MM.1S (cell line): ENCODE results near the gene PRKAA2.
A peak's percentile ranks its signal among the peaks of the same experiment; 100 is the strongest.

Source experiments
- DNase-seq: peaks from one replicate; pipeline ENCODE4 v3.0.0-alpha.2; 2015
- H2AFZ ChIP-seq: fragments of 300-600 bp; sonication (generic); 2 replicates; pipeline ENCODE4 v1.6.0; 2016; ENCODE audit warnings: antibody characterized with exemption, low read length
- H3F3A ChIP-seq: fragments of 300-600 bp; sonication (generic); 2 replicates; pipeline ENCODE4 v1.6.1; 2016; ENCODE audit warnings: mild to moderate bottlenecking, antibody characterized with exemption, low read length, moderate library complexity, mixed read lengths; ENCODE audit not compliant: insufficient read depth
- H3K27ac ChIP-seq: fragments of 300-600 bp; sonication (generic); 2 replicates; pipeline ENCODE4 v1.5.1; 2016; ENCODE audit warnings: mild to moderate bottlenecking, low read length
- H3K27me3 ChIP-seq: fragments of 300-600 bp; sonication (generic); replicated peaks from 2 replicates; pipeline ENCODE4 v1.6.0; 2016; ENCODE audit warnings: low read length; ENCODE audit not compliant: insufficient read depth
- H3K36me3 ChIP-seq: fragments of 300-600 bp; sonication (generic); replicated peaks from 2 replicates; pipeline ENCODE4 v1.6.1; 2016; ENCODE audit warnings: mild to moderate bottlenecking, low read length, mixed read lengths; ENCODE audit not compliant: insufficient read depth
- H3K4me1 ChIP-seq: fragments of 300-600 bp; sonication (generic); 2 replicates; pipeline ENCODE4 v1.6.1; 2016; ENCODE audit warnings: low read length, mixed read lengths
- H3K4me2 ChIP-seq: fragments of 300-600 bp; sonication (generic); 2 replicates; pipeline ENCODE4 v1.6.0; 2016; ENCODE audit warnings: low read depth, low read length
- H3K4me3 ChIP-seq: fragments of 300-600 bp; sonication (generic); 2 replicates; pipeline ENCODE4 v1.5.1; 2016; ENCODE audit warnings: low read length, mixed read lengths
- H3K79me2 ChIP-seq: fragments of 300-600 bp; sonication (generic); 2 replicates; pipeline ENCODE4 v1.6.1; 2016; ENCODE audit warnings: mixed run types, low read length, mixed read lengths
- H3K9ac ChIP-seq: fragments of 300-600 bp; sonication (generic); 2 replicates; pipeline ENCODE4 v1.6.1; 2016; ENCODE audit warnings: low read length, mixed read lengths
- H3K9me2 ChIP-seq: fragments of 300-600 bp; sonication (generic); replicated peaks from 2 replicates; pipeline ENCODE4 v1.6.1; 2016; ENCODE audit warnings: mild to moderate bottlenecking, low read length, mixed read lengths; ENCODE audit not compliant: insufficient read depth
- H3K9me3 ChIP-seq: fragments of 300-600 bp; sonication (generic); replicated peaks from 2 replicates; pipeline ENCODE4 v1.6.1; 2016; ENCODE audit warnings: mild to moderate bottlenecking, low read length, mixed read lengths; ENCODE audit not compliant: insufficient read depth
- H4K20me1 ChIP-seq: fragments of 300-600 bp; sonication (generic); 2 replicates; pipeline ENCODE4 v1.6.1; 2016; ENCODE audit warnings: mild to moderate bottlenecking, low read length, moderate library complexity, mixed read lengths; ENCODE audit not compliant: insufficient read depth
- CTCF ChIP-seq: fragments of 300-600 bp; sonication (generic); IDR thresholded peaks from 2 replicates; pipeline ENCODE4 v1.5.1; 2016; ENCODE audit warnings: antibody characterized with exemption, low read length, mixed read lengths
- EZH2 ChIP-seq: fragments of 300-600 bp; sonication (generic); optimal IDR thresholded peaks from 2 replicates; pipeline ENCODE3; 2017; ENCODE audit warnings: low read depth, mild to moderate bottlenecking, antibody characterized with exemption, low read length, mixed read lengths
- EZH2phosphoT487 ChIP-seq: fragments of 300-600 bp; sonication (generic); IDR thresholded peaks from 2 replicates; pipeline ENCODE4 v1.6.1; 2018; ENCODE audit warnings: antibody characterized with exemption, low read length

Gene PRKAA2

GRCh38 chr1:56644064-56644918 is 823 bp upstream of the PRKAA2 start:
- no peak for TF ChIP-seq CTCF
- TF ChIP-seq EZH2phosphoT487, result no peak
- no peak for TF ChIP-seq EZH2
- Histone ChIP-seq H3K27me3 (no peaks in the 10 kb centered on the region), H4K20me1 (no peaks in the 10 kb centered on the region), H3K27ac (no peak overlapping the region), H3K4me2 (peak overlapping the region; percentile 55; the same call in 1 of the 2 replicates), H3K79me2 (no peaks in the 10 kb centered on the region), H3F3A (no peaks in the 10 kb centered on the region), H3K4me1 (no peaks in the 10 kb centered on the region), H3K36me3 (no peaks in the 10 kb centered on the region), H3K9ac (no peak overlapping the region), H3K4me3 (peak overlapping the region; percentile 31; the same call in 1 of the 2 replicates), H2AFZ (no peak overlapping the region), H3K9me2 (no peaks in the 10 kb centered on the region), H3K9me3 (no peaks in the 10 kb centered on the region)
- DNase-seq, result no peak

- no peaks in the 10 kb centered on the region for H4K20me1 ChIP-seq
- peak overlapping the region; percentile 57; the same call in 1 of the 2 replicates for H3K4me3 ChIP-seq
- no peak overlapping the region for H3K9ac ChIP-seq
- no peak for TF ChIP-seq CTCF
- TF ChIP-seq EZH2, result no peak
- TF ChIP-seq EZH2phosphoT487, result no peak
- no peaks in the 10 kb centered on the region for H3K79me2 ChIP-seq
- no peaks in the 10 kb centered on the region for H3K9me2 ChIP-seq
- H3K4me1 ChIP-seq, result no peaks in the 10 kb centered on the region
- H3K36me3 ChIP-seq, result no peaks in the 10 kb centered on the region
- peak overlapping the region; percentile 38; the same call in 1 of the 2 replicates for H3K4me2 ChIP-seq
- H3K9me3 ChIP-seq, result no peaks in the 10 kb centered on the region
- no peak overlapping the region for H2AFZ ChIP-seq
- H3K27ac ChIP-seq, result no peak overlapping the region
- no peak for DNase-seq
- no peaks in the 10 kb centered on the region for H3K27me3 ChIP-seq
- no peaks in the 10 kb centered on the region for H3F3A ChIP-seq
Observed at GRCh38 chr1:56645677-56646305, 677 bp downstream of the PRKAA2 start.

GRCh38 chr1:56646611-56647010 is 1.5 kb downstream of the PRKAA2 start:
- no peaks in the 10 kb centered on the region for H3K79me2 ChIP-seq
- H3K4me2 ChIP-seq, result no peak overlapping the region
- no peaks in the 10 kb centered on the region for H3F3A ChIP-seq
- no peaks in the 10 kb centered on the region for H3K9me2 ChIP-seq
- no peaks in the 10 kb centered on the region for H3K36me3 ChIP-seq
- no peaks in the 10 kb centered on the region for H3K4me1 ChIP-seq
- no peak overlapping the region for H3K4me3 ChIP-seq
- no peak overlapping the region for H3K9ac ChIP-seq
- H3K27me3 ChIP-seq, result no peaks in the 10 kb centered on the region
- no peak overlapping the region for H3K27ac ChIP-seq
- H2AFZ ChIP-seq, result no peak overlapping the region
- no peaks in the 10 kb centered on the region for H3K9me3 ChIP-seq
- TF ChIP-seq EZH2phosphoT487, result no peak
- no peak for TF ChIP-seq EZH2
- TF ChIP-seq CTCF, result no peak
- DNase-seq, result no peak
- H4K20me1 ChIP-seq, result no peaks in the 10 kb centered on the region
